Cortex of kidney (tissue), 1 donor: ENCODE data around the gene EMILIN1.

Experiments used
- DNase-seq: peaks from one replicate; lab custom pipeline; 2025; lab: John Stamatoyannopoulos, UW

The EMILIN1 gene

GRCh38 chr2:27080140-27080469 is 1.7 kb downstream of the EMILIN1 start:
- DNase-seq = no peak

GRCh38 chr2:27080603-27080936 is 2.2 kb downstream of the EMILIN1 start:
- DNase-seq = no peak

GRCh38 chr2:27081984-27082772 is 3.8 kb downstream of the EMILIN1 start:
- DNase-seq = no peak

GRCh38 chr2:27082773-27083409 is 4.5 kb downstream of the EMILIN1 start:
- no peak for DNase-seq

- DNase-seq = no peak
Observed at GRCh38 chr2:27083410-27084296, 5.2 kb downstream of the EMILIN1 start.

- DNase-seq = no peak
Observed at GRCh38 chr2:27084297-27085061, 6.1 kb downstream of the EMILIN1 start.

GRCh38 chr2:27085062-27085672 is 6.8 kb downstream of the EMILIN1 start:
- DNase-seq = no peak

- no peak for DNase-seq
Observed at GRCh38 chr2:27085673-27086089, 7.3 kb downstream of the EMILIN1 start.

GRCh38 chr2:27086090-27086723 is 7.8 kb downstream of the EMILIN1 start:
- peak; percentile 70 for DNase-seq

GRCh38 chr2:27086724-27087593 is 8.5 kb downstream of the EMILIN1 start, which contains the start of gene KHK:
Gene KHK, plus strand, starts transcription at chr2:27086772. Its CDS starts 488 bp downstream, at chr2:27087260.
- DNase-seq = no peak

GRCh38 chr2:27087823-27088410 is 9.5 kb downstream of the EMILIN1 start:
- no peak for DNase-seq

GRCh38 chr2:27088634-27089033 is 10.2 kb downstream of the EMILIN1 start:
- no peak for DNase-seq

GRCh38 chr2:27089111-27089954 is 10.9 kb downstream of the EMILIN1 start:
- no peak for DNase-seq

GRCh38 chr2:27091746-27092695 is 13.6 kb downstream of the EMILIN1 start:
- no peak for DNase-seq

- no peak for DNase-seq
Observed at GRCh38 chr2:27092696-27093429, 14.4 kb downstream of the EMILIN1 start.

GRCh38 chr2:27093430-27094352 is 15.3 kb downstream of the EMILIN1 start:
- DNase-seq = no peak
